MM.1S (cell line): Measurements from ENCODE around the gene COL5A1.

Source experiments
- DNase-seq: peaks from one replicate; pipeline ENCODE4 v3.0.0-alpha.2; 2015
- H2AFZ ChIP-seq: fragments of 300-600 bp; sonication (generic); 2 replicates; pipeline ENCODE4 v1.6.0; 2016; ENCODE audit warnings: antibody characterized with exemption, low read length
- H3F3A ChIP-seq: fragments of 300-600 bp; sonication (generic); 2 replicates; pipeline ENCODE4 v1.6.1; 2016; ENCODE audit warnings: mild to moderate bottlenecking, antibody characterized with exemption, low read length, moderate library complexity, mixed read lengths; ENCODE audit not compliant: insufficient read depth
- H3K27ac ChIP-seq: fragments of 300-600 bp; sonication (generic); 2 replicates; pipeline ENCODE4 v1.5.1; 2016; ENCODE audit warnings: mild to moderate bottlenecking, low read length
- H3K27me3 ChIP-seq: fragments of 300-600 bp; sonication (generic); replicated peaks from 2 replicates; pipeline ENCODE4 v1.6.0; 2016; ENCODE audit warnings: low read length; ENCODE audit not compliant: insufficient read depth
- H3K36me3 ChIP-seq: fragments of 300-600 bp; sonication (generic); replicated peaks from 2 replicates; pipeline ENCODE4 v1.6.1; 2016; ENCODE audit warnings: mild to moderate bottlenecking, low read length, mixed read lengths; ENCODE audit not compliant: insufficient read depth
- H3K4me1 ChIP-seq: fragments of 300-600 bp; sonication (generic); 2 replicates; pipeline ENCODE4 v1.6.1; 2016; ENCODE audit warnings: low read length, mixed read lengths
- H3K4me2 ChIP-seq: fragments of 300-600 bp; sonication (generic); 2 replicates; pipeline ENCODE4 v1.6.0; 2016; ENCODE audit warnings: low read depth, low read length
- H3K4me3 ChIP-seq: fragments of 300-600 bp; sonication (generic); 2 replicates; pipeline ENCODE4 v1.5.1; 2016; ENCODE audit warnings: low read length, mixed read lengths
- H3K79me2 ChIP-seq: fragments of 300-600 bp; sonication (generic); 2 replicates; pipeline ENCODE4 v1.6.1; 2016; ENCODE audit warnings: mixed run types, low read length, mixed read lengths
- H3K9ac ChIP-seq: fragments of 300-600 bp; sonication (generic); 2 replicates; pipeline ENCODE4 v1.6.1; 2016; ENCODE audit warnings: low read length, mixed read lengths
- H3K9me2 ChIP-seq: fragments of 300-600 bp; sonication (generic); replicated peaks from 2 replicates; pipeline ENCODE4 v1.6.1; 2016; ENCODE audit warnings: mild to moderate bottlenecking, low read length, mixed read lengths; ENCODE audit not compliant: insufficient read depth
- H3K9me3 ChIP-seq: fragments of 300-600 bp; sonication (generic); replicated peaks from 2 replicates; pipeline ENCODE4 v1.6.1; 2016; ENCODE audit warnings: mild to moderate bottlenecking, low read length, mixed read lengths; ENCODE audit not compliant: insufficient read depth
- H4K20me1 ChIP-seq: fragments of 300-600 bp; sonication (generic); 2 replicates; pipeline ENCODE4 v1.6.1; 2016; ENCODE audit warnings: mild to moderate bottlenecking, low read length, moderate library complexity, mixed read lengths; ENCODE audit not compliant: insufficient read depth
- EZH2 ChIP-seq: fragments of 300-600 bp; sonication (generic); optimal IDR thresholded peaks from 2 replicates; pipeline ENCODE3; 2017; ENCODE audit warnings: low read depth, mild to moderate bottlenecking, antibody characterized with exemption, low read length, mixed read lengths
- EZH2phosphoT487 ChIP-seq: fragments of 300-600 bp; sonication (generic); IDR thresholded peaks from 2 replicates; pipeline ENCODE4 v1.6.1; 2018; ENCODE audit warnings: antibody characterized with exemption, low read length
- TF ChIP-seq, protein P1 (sequence below): fragments of 300-600 bp; sonication (generic); IDR thresholded peaks from 2 replicates; pipeline ENCODE4 v1.5.1; 2016; ENCODE audit warnings: antibody characterized with exemption, low read length, mixed read lengths

Gene COL5A1

GRCh38 chr9:134728801-134729495 is 87.3 kb downstream of the COL5A1 start:
- no peak for TF ChIP-seq EZH2phosphoT487
- TF ChIP-seq, protein P1, sequence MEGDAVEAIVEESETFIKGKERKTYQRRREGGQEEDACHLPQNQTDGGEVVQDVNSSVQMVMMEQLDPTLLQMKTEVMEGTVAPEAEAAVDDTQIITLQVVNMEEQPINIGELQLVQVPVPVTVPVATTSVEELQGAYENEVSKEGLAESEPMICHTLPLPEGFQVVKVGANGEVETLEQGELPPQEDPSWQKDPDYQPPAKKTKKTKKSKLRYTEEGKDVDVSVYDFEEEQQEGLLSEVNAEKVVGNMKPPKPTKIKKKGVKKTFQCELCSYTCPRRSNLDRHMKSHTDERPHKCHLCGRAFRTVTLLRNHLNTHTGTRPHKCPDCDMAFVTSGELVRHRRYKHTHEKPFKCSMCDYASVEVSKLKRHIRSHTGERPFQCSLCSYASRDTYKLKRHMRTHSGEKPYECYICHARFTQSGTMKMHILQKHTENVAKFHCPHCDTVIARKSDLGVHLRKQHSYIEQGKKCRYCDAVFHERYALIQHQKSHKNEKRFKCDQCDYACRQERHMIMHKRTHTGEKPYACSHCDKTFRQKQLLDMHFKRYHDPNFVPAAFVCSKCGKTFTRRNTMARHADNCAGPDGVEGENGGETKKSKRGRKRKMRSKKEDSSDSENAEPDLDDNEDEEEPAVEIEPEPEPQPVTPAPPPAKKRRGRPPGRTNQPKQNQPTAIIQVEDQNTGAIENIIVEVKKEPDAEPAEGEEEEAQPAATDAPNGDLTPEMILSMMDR = no peak
- no peak for TF ChIP-seq EZH2
- Histone ChIP-seq H3K4me2 (no peak overlapping the region), H3K4me1 (no peaks in the 10 kb centered on the region), H3K27me3 (peaks cover 95% of the 10 kb centered on the region), H3K27ac (no peak overlapping the region), H3K9me2 (no peaks in the 10 kb centered on the region), H4K20me1 (no peaks in the 10 kb centered on the region), H3K79me2 (no peaks in the 10 kb centered on the region), H3K4me3 (no peak overlapping the region), H2AFZ (no peak overlapping the region), H3F3A (no peaks in the 10 kb centered on the region), H3K9me3 (no peaks in the 10 kb centered on the region), H3K36me3 (no peaks in the 10 kb centered on the region), H3K9ac (no peak overlapping the region)
- DNase-seq = no peak

GRCh38 chr9:134730011-134730760 is 88.6 kb downstream of the COL5A1 start:
- Histone ChIP-seq H3K79me2 (no peaks in the 10 kb centered on the region), H3K36me3 (no peaks in the 10 kb centered on the region), H3K4me1 (no peaks in the 10 kb centered on the region), H3K4me3 (no peak overlapping the region), H3F3A (no peaks in the 10 kb centered on the region), H2AFZ (no peak overlapping the region), H3K27ac (no peak overlapping the region), H3K4me2 (no peak overlapping the region), H3K9ac (no peak overlapping the region), H3K27me3 (peaks cover 93% of the 10 kb centered on the region), H4K20me1 (no peaks in the 10 kb centered on the region), H3K9me3 (no peaks in the 10 kb centered on the region), H3K9me2 (no peaks in the 10 kb centered on the region)
- TF ChIP-seq EZH2phosphoT487 (no peak), EZH2 (no peak)
- TF ChIP-seq, protein P1 = no peak
- no peak for DNase-seq

GRCh38 chr9:134730761-134731496 is 89.3 kb downstream of the COL5A1 start:
- no peak for DNase-seq
- Histone ChIP-seq H3K4me3 (no peak overlapping the region), H3K9me3 (no peaks in the 10 kb centered on the region), H2AFZ (no peak overlapping the region), H3K9ac (no peak overlapping the region), H3K27ac (no peak overlapping the region), H4K20me1 (no peaks in the 10 kb centered on the region), H3K4me1 (no peaks in the 10 kb centered on the region), H3F3A (no peaks in the 10 kb centered on the region), H3K9me2 (no peaks in the 10 kb centered on the region), H3K27me3 (peaks cover 93% of the 10 kb centered on the region), H3K79me2 (no peaks in the 10 kb centered on the region), H3K36me3 (no peaks in the 10 kb centered on the region), H3K4me2 (no peak overlapping the region)
- TF ChIP-seq, protein P1 = no peak
- TF ChIP-seq EZH2phosphoT487 (no peak), EZH2 (no peak)
